Thyroid gland (tissue), 4 donors: Measurements from ENCODE around the gene DTNBP1. TPM values are rescaled to one million over a fixed set of nuclear protein-coding genes. Genes with fewer than 3 reads are reported as not detected.

Source experiments
- DNase-seq, 2 donors: peaks; one replicate each; pipeline ENCODE4 v3.0.0-alpha.2; 2019
- H3K27ac ChIP-seq, 3 donors: fragments of 200-600 bp; sonication (generic); 1 replicate in 2 of 3; 2 replicates in 1 of 3; pipeline ENCODE4 v1.5.1; 2016 to 2019; ENCODE audit warnings: mild to moderate bottlenecking in 1 of 3, moderate library complexity in 1 of 3
- H3K27me3 ChIP-seq: fragments of 200-600 bp; sonication (generic); one replicate; pipeline ENCODE4 v1.5.1; 2019
- H3K36me3 ChIP-seq, 2 donors: fragments of 200-600 bp; sonication (generic); one replicate each; pipeline ENCODE4 v1.5.1; 2016 to 2019
- H3K4me1 ChIP-seq, 2 donors: fragments of 200-600 bp; sonication (generic); one replicate each; pipeline ENCODE4 v1.5.1; 2017 to 2019
- H3K4me3 ChIP-seq, 3 donors: fragments of 200-600 bp; sonication (generic); replicated peaks in 1 of 3; 1 replicate in 2 of 3; 2 replicates in 1 of 3; pipeline ENCODE4 v1.5.1; 2016; ENCODE audit warnings: mild to moderate bottlenecking in 1 of 3
- H3K9me3 ChIP-seq: fragments of 200-600 bp; sonication (generic); one replicate; pipeline ENCODE4 v1.5.1; 2017
- CTCF ChIP-seq, 6 experiments: fragments of 200-600 bp in 3 of 6; fragments of 450-650 bp in 3 of 6; sonication (generic) in 3 of 6; IDR thresholded peaks; one replicate each; pipeline ENCODE4 v1.5.1; 2016 to 2019; ENCODE audit warnings: antibody characterized with exemption in 6 of 6, mild to moderate bottlenecking in 2 of 6, inconsistent platforms in 1 of 6, moderate library complexity in 1 of 6
- POLR2A ChIP-seq, 2 donors: fragments of 450-650 bp; IDR thresholded peaks; one replicate each; pipeline ENCODE4 v1.6.1; 2017; ENCODE audit warnings: antibody characterized with exemption in 2 of 2, mild to moderate bottlenecking in 2 of 2, moderate library complexity in 1 of 2
- WGBS, 2 donors: methylation state at CpG; one replicate each; pipeline ENCODE4 v1.1.5; 2017; 5-methylcytosine and 5-hydroxymethylcytosine counted together
- intact Hi-C: fragments of 100-400 bp; cut with DNase I; formaldehyde crosslinking; loops from one replicate; pipeline ENCODE4 v1.15.1; 2023
- total RNA-seq, 4 donors: library from RNA; depleted of rRNA; stranded (reverse); fragments of >200 nt; gene quantifications; one replicate each; pipeline ENCODE4 v1.2.3, GENCODE V29; 2016

DTNBP1 gene, protein sequence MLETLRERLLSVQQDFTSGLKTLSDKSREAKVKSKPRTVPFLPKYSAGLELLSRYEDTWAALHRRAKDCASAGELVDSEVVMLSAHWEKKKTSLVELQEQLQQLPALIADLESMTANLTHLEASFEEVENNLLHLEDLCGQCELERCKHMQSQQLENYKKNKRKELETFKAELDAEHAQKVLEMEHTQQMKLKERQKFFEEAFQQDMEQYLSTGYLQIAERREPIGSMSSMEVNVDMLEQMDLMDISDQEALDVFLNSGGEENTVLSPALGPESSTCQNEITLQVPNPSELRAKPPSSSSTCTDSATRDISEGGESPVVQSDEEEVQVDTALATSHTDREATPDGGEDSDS
- 10 to 100 TPM; 10.3 to 19.2 (median 12.2) TPM for total RNA-seq

- TF ChIP-seq CTCF (IDR thresholded peaks at IDR 0.05), result no peak
- peak in 1 of 2 donors; percentile 63 for TF ChIP-seq POLR2A (IDR thresholded peaks at IDR 0.05)
- Histone ChIP-seq H3K4me3 (peak within 1 kb of the TSS; percentile 72 to 98 (median 92)), H3K9me3 (no peaks in the 10 kb centered on the region), H3K36me3 (no peaks in the 10 kb centered on the region), H3K27ac (peak within 1 kb of the TSS; percentile 54 to 89 (median 60)), H3K27me3 (no peaks in the 10 kb centered on the region), H3K4me1 (peaks cover 0 to 12% of the 10 kb centered on the region in 2 donors)
- intact Hi-C loops, result no loop called here
- WGBS, 2 donors, result 0 to 1% methylated on average over 19 to 35 of the region's 98 CpGs
- DNase-seq, result peak; percentile 79 to 85
These were observed at the start of gene DTNBP1 for GRCh38 chr6:15662326-15663129. Gene DTNBP1 (minus strand): TSS chr6:15663028. CDS start chr6:15662869, 159 bp downstream.

- no peak overlapping the region for H3K4me3 ChIP-seq
- intact Hi-C loops, result no loop called here
- no peaks in the 10 kb centered on the region for H3K36me3 ChIP-seq
- no peak for DNase-seq
- H3K27ac ChIP-seq, result no peak overlapping the region
- H3K4me1 ChIP-seq, result no peaks in the 10 kb centered on the region
- TF ChIP-seq CTCF (IDR thresholded peaks at IDR 0.05) (no peak), POLR2A (IDR thresholded peaks at IDR 0.05) (no peak)
- no peaks in the 10 kb centered on the region for H3K27me3 ChIP-seq
- H3K9me3 ChIP-seq, result no peaks in the 10 kb centered on the region
- WGBS, 2 donors, result 90 to 94% methylated on average over 2 of the region's 2 CpGs
These were observed 46.9 kb upstream of the DTNBP1 start for GRCh38 chr6:15709651-15710269.

GRCh38 chr6:15708231-15708630, 45.4 kb upstream of the DTNBP1 start:
- no peaks in the 10 kb centered on the region for H3K4me1 ChIP-seq
- H3K27ac ChIP-seq, result no peak overlapping the region
- H3K4me3 ChIP-seq, result no peak overlapping the region
- H3K9me3 ChIP-seq, result no peaks in the 10 kb centered on the region
- DNase-seq, result no peak
- intact Hi-C loops, result no loop called here
- H3K27me3 ChIP-seq, result no peaks in the 10 kb centered on the region
- no peaks in the 10 kb centered on the region for H3K36me3 ChIP-seq
- TF ChIP-seq POLR2A (IDR thresholded peaks at IDR 0.05) (no peak), CTCF (IDR thresholded peaks at IDR 0.05) (no peak)
- WGBS, 2 donors, result 70 to 81% methylated on average over 5 of the region's 5 CpGs

GRCh38 chr6:15705981-15706380, 43.2 kb upstream of the DTNBP1 start:
- H3K27ac ChIP-seq, result no peak overlapping the region
- H3K4me1 ChIP-seq, result no peaks in the 10 kb centered on the region
- H3K36me3 ChIP-seq, result no peaks in the 10 kb centered on the region
- no peak overlapping the region for H3K4me3 ChIP-seq
- TF ChIP-seq CTCF (IDR thresholded peaks at IDR 0.05) (no peak), POLR2A (IDR thresholded peaks at IDR 0.05) (no peak)
- H3K9me3 ChIP-seq, result no peaks in the 10 kb centered on the region
- intact Hi-C loops, result no loop called here
- no peaks in the 10 kb centered on the region for H3K27me3 ChIP-seq
- DNase-seq, result no peak
- WGBS, 2 donors, result 54 to 71% methylated on average over 3 of the region's 3 CpGs
